ENCODE results near the gene C9orf40. TPM values are rescaled to one million over a fixed set of nuclear protein-coding genes. Genes with fewer than 3 reads are reported as not detected.

Gene C9orf40
- total RNA-seq, result 10 to 100 TPM in 1 of 2 donors, 1 to 10 TPM in 1; 9.6 to 10.7 TPM
- long read RNA-seq, transcript C9orf40-201 (2 exons, 2,327 nt), result major isoform, 30 of 30 reads
- long read RNA-seq, partial matches to known transcripts, result 0 of 30 reads
- long read RNA-seq, other reads (novel, unspliced or antisense), result 0 of 30 reads

DNA sequence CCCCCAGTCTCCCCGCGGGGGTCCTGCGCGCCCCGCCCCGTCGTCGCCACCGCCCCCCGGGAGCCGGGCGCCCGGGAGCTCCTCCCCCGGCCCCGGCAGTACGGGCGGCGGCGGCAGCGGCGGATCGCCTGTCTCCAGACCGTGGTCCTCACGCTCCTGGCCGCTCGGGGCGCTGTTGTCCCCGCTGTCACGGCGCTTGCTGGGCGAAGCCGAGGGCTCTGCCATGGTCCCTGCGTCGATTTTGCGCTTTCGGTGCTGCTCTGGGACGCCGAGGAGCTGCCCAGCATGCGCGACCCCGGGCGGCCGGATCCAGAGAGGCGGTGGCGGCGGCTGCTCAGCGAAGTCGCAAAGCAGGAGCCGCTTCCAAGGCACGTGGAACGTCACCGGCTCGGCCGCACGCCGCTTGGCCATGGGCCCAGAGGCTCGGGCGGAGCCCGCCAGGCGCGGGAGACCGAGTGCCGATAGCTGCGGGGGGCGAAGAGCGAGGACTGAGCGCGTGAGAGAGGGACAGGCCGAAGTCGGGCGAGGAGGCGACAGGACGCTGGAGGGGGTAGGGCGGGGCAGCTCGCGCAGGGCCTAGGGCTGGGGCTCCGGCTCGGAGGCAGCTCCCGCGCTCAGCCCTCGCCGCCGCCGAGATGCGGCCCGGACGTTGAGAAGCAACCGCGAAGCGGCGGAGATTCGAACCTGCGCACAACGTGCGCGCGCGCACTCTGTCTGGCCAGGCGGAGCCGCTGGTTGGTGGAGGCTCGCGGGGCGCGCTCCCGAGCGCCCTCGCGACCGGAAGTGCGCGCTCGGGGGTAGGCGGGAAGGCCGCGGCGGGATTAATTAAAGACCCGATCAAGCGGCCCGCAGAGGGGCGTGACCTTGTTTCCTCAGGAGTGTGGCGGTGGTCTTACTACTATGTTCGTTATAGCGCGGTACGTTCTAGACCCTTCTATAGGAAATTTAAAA lies at the start of gene C9orf40:
TSS of gene C9orf40 (minus strand) at position 712 of the 951 bp plus-strand sequence. CDS start at position 411, 301 bp downstream.
- ATAC-seq (peak; percentile 94), DNase-seq (peak; percentile 89 to 95)
- intact Hi-C loops (cut with DNase I, micrococcal nuclease), result loop anchor here in 1 of 2 donors (10.0 kb wide), 1 partner anchor 122 kb away; no protein-coding TSS in a partner anchor

DNA sequence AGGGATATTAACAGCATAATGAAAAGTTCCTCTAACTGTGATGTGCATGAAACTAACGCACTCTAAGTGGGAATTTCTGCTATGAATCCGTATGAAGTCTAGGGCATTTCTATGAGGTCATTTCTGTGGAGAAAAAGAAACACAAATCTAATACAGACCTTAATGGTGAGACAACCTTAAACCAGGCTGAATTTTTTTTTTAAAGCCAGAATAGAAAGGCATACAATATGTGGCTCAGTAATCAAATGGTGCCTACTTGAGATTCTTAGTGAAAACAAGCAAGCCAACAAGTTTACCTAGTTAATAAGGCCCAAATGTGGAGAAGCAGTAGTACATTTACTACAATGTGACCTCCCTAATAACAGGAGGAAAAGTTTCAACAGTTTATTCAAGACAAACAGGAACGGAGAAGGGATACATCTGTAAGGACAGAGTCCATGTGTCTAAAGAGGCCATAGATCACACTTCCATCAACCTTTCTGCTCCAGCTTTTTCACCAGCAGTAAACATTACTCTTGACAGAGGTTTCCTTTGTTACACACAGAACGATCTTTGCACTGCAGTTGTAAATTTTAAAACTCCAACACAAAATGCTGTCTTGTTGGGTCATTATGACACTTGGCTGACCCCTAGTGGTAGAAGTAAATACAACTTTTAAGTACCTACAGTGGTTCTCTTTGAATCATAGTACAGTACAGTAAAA lies 49.2 kb upstream of the C9orf40 start:
- ATAC-seq, result peak; percentile 99
- DNase-seq, result no peak
- intact Hi-C loops (cut with DNase I, micrococcal nuclease), result loop anchor here in 1 of 2 donors (2.0 to 5.0 kb wide), 2 partner anchors 75 to 225 kb away; no protein-coding TSS in a partner anchor

- no peak for ATAC-seq
- no peak for DNase-seq
- intact Hi-C loops (cut with DNase I, micrococcal nuclease), result loop anchor here in 1 of 2 donors (5.0 kb wide), 1 partner anchor 76 kb away; no protein-coding TSS in a partner anchor
Observed at GRCh38 chr9:75000835-75001234, 48.1 kb upstream of the C9orf40 start.

GRCh38 chr9:74985041-74985440 lies 32.3 kb upstream of the C9orf40 start:
- ATAC-seq (no peak), DNase-seq (no peak)
- intact Hi-C loops (cut with DNase I, micrococcal nuclease), result no loop called here

DNA sequence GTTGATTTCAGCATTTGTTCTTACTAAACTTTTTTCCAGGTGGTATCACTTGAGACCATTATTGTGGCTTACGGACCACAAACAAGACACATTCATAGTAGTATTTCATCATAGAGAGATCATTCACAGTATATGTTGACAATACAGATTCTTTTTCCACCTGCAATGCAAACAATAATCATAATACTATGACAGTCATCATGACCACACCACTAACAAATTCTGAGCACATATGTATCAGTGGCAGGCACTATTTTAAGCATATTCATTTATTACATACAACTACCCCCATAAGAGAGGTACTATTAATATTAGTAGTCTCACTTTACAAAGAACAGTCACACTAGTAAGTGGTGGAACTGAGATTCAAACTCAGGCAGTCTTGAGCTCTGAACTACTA lies 31.0 kb upstream of the C9orf40 start:
- no peak for DNase-seq
- ATAC-seq, result no peak
- intact Hi-C loops (cut with DNase I, micrococcal nuclease), result no loop called here

GRCh38 chr9:74979844-74980243 lies 27.1 kb upstream of the C9orf40 start:
- no peak for ATAC-seq
- intact Hi-C loops (cut with DNase I, micrococcal nuclease), result no loop called here
- no peak for DNase-seq

GRCh38 chr9:74977287-74977686 lies 24.6 kb upstream of the C9orf40 start:
- ATAC-seq (no peak), DNase-seq (no peak)
- intact Hi-C loops (cut with DNase I, micrococcal nuclease), result no loop called here

DNA sequence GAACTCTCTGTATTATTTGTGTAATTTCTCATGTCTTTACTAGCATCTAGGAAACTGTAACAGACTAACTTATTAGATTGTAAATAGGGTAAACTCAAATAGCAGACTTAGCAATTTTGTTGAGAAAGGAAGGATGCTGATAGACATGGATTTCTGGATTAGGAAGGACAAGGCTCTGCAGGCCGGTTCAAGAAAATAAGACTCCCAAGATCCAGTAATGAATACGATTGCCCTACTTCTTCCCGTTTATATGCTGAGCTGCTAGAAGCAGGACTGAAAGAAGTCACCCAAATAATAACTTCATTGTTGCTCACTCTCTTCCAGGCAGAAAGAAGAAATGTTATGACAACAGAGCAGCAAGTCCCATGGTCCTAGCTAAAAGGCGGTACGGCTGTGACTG lies 22.8 kb upstream of the C9orf40 start:
- DNase-seq, result no peak
- no peak for ATAC-seq
- intact Hi-C loops (cut with DNase I, micrococcal nuclease), result no loop called here

GRCh38 chr9:74974558-74974957 lies 21.8 kb upstream of the C9orf40 start:
- intact Hi-C loops (cut with DNase I, micrococcal nuclease), result no loop called here

GRCh38 chr9:74973714-74974113 lies 21.0 kb upstream of the C9orf40 start:
- ATAC-seq (no peak), DNase-seq (no peak)
- intact Hi-C loops (cut with DNase I, micrococcal nuclease), result no loop called here

More at GRCh38 chr9:74974558-74974957, 21.8 kb upstream of the C9orf40 start:
- ATAC-seq, result no peak
- DNase-seq, result no peak

DNA sequence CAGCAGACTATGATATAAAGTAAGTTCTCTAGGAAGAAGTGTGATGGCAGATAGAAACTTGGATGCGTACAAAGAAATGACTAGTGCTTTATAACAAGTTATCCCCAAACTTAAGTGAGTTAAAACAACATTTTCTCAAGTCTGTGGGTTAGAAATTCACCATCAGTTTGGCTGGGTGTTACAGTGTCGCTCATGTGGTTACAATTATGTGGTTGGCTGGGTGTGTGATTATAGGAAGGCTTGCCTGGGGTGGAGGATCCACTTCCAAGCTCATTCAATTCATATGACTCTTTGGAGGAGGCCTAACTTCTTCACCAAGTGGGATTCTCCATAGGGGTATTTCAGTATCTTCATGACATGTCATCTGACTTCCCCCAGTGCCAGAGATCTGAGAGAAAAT lies 10.3 kb upstream of the C9orf40 start:
- no peak for DNase-seq
- intact Hi-C loops (cut with DNase I, micrococcal nuclease), result no loop called here
- ATAC-seq, result no peak

- ATAC-seq, result no peak
- no peak for DNase-seq
- intact Hi-C loops (cut with DNase I, micrococcal nuclease), result no loop called here
Observed at GRCh38 chr9:74961496-74961895, 8.8 kb upstream of the C9orf40 start.

- no peak for DNase-seq
- intact Hi-C loops (cut with DNase I, micrococcal nuclease), result no loop called here
- ATAC-seq, result peak; percentile 64
Observed at GRCh38 chr9:74960561-74960960, 7.8 kb upstream of the C9orf40 start.

DNA sequence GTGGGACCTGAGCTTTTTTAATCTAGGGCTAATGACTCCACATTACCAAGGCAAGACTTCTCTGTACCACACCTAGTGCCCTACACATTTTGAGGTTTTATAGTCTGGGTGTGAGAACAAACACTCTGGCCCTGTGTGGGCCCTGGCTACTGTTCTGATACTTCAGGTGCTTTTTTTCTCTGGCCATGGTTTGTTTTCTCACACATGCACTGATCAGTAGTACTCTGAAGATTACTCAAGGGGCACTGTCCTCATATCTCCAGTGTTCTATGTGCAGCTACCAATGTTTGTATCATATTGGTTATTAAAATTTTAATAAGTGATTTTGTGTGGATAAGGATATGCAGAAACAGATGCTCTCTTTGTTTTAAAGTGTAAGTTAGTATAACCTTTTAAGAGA lies 5.9 kb upstream of the C9orf40 start:
- intact Hi-C loops (cut with DNase I, micrococcal nuclease), result loop anchor here in 1 of 2 donors (10.0 kb wide), 1 partner anchor 116 kb away; no protein-coding TSS in a partner anchor
- ATAC-seq (peak; percentile 71), DNase-seq (no peak)

DNA sequence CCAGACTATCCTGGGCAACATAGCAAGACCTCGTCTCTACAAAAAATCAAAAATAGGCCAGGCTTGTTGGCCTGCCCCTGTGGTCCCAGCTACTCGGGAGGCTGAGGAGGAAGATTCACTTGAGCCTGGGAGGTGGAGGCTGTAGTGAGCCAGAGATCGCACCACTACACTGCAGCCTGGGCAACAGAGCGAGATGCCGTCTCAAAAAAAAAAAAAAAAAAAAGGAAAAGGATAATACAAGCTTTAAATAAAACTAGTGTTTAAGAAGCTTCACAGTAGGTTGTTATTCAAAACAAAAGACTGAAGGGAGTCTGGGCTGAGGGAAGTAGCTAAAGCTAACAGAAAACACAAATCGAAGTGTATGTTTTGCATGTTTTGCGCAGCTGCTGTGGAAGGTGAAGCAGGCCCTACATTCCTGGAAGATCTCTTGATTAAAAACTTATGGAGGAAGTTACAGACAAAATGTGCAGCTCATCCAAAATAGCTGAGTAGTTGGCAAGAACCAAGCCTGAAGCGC lies 581 bp upstream of the C9orf40 start:
- intact Hi-C loops (cut with DNase I, micrococcal nuclease), result loop anchor here in 1 of 2 donors (10.0 kb wide), 1 partner anchor 122 kb away; no protein-coding TSS in a partner anchor
- ATAC-seq (no peak), DNase-seq (no peak)

GRCh38 chr9:74951725-74952151 lies 974 bp downstream of the C9orf40 start:
- intact Hi-C loops (cut with DNase I, micrococcal nuclease), result loop anchor here in 1 of 2 donors (10.0 kb wide), 1 partner anchor 123 kb away; no protein-coding TSS in a partner anchor
- DNase-seq, result peak; percentile 41 to 76
- peak; percentile 45 for ATAC-seq

DNA sequence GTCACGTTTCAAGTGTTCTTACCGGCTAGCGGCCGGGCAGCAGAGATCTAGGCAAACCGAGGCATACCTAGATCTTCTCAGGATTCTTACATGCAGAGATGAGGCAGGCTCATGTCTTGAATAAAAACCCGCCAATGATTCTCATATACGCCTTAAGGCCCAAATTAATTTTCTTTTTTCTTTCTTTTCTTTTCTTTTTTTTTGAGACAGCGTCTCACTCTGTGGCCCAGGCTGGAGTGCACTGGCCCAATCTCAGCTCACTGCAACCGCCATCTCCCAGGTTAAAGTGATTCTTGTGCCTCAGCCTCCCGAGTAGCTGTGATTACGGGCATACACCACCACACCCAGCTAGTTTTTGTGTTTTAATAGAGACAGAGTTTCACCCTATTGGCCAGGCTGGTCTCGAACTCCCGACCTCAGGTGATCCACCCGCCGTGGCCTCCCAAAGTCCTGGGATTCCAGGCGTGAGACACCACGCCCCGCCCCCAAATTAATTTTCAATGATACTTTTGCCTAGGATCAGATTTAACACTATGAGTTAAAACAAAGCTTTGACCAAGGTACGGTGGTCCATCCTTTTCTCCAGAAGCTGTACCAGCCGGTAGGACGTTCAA lies 1.5 kb downstream of the C9orf40 start:
- peak in 1 of 2 donors; percentile 16 for DNase-seq
- no peak for ATAC-seq
- intact Hi-C loops (cut with DNase I, micrococcal nuclease), result loop anchor here in 1 of 2 donors (10.0 kb wide), 1 partner anchor 124 kb away; no protein-coding TSS in a partner anchor
